Fibroblast of the conjunctiva (primary cell): ENCODE data around the gene BAIAP2L2.
"Not testable (repeated sequence)": the region's sequence is repeated elsewhere in the genome, so short reads cannot be mapped to it uniquely, and the experiment has no call there.

ENCODE experiments used
- DNase-seq: peaks from one replicate; pipeline ENCODE4 v3.0.0-alpha.2; 2010; ENCODE audit warnings: low read depth

Gene BAIAP2L2, protein sequence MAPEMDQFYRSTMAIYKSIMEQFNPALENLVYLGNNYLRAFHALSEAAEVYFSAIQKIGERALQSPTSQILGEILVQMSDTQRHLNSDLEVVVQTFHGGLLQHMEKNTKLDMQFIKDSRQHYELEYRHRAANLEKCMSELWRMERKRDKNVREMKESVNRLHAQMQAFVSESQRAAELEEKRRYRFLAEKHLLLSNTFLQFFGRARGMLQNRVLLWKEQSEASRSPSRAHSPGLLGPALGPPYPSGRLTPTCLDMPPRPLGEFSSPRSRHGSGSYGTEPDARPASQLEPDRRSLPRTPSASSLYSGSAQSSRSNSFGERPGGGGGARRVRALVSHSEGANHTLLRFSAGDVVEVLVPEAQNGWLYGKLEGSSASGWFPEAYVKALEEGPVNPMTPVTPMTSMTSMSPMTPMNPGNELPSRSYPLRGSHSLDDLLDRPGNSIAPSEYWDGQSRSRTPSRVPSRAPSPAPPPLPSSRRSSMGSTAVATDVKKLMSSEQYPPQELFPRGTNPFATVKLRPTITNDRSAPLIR

DNA sequence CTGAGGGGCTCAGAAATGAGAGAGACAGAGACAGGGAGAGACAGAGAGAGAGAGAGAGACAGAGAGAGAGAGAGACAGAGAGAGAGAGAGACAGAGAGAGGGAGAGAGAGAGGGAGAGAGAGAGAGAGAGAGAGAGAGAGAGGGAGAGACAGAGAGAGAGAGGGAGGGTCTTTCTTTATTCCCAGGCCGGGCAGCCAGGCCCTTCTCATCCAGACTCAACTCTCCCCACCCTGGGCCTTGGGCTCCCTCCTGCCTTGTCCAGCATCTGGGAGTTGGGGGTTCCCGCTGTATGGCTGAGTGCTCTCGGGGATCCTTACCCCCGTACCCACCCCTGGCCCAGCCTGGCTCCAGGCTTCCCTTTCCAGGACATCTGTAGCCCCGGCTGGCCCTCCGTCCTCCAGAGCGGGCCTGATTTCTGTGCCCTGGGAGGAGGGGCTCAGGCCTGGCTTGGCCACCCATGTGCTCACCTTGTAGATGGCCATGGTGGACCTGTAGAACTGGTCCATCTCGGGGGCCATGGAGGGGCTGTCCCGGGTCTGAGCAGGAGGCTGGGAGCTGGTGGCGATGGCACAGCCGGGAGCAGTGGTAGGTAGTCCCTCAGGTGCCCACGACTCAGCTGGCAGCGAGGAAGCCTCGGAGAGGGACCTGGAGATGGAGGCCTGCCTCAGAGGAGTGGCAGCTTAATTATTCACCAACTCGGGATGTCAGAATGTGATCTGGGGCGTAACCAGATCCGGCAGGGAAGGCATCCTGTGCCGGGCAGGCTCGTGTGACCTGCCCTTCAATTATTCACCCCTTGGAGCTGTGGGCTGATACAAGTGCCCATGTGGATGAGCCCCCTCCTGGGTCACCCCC is at the start of gene BAIAP2L2:
Gene BAIAP2L2, minus strand, starts transcription at position 677 of the 855 bp plus-strand sequence. Its CDS starts 159 bp downstream, at position 518.
- DNase-seq = no peak

DNA sequence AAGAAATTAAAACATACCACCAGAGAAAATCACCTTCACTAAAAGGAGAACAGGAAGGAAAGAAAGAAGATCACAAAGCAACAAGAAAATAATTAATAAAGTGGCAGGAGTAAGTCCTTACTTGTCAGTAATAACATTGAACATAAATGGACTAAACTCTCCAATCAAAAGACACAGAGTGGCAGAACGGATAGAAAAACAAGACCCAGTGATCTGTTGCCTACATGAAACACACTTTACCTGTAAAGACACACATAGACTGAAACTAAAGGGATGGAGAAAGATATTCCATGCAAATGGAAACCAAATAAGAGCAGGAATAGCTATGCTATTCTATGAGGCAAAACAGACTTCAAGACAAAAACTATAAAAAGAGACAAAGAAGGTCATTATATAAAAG is 45.2 kb upstream of the BAIAP2L2 start:
- DNase-seq = no peak

DNA sequence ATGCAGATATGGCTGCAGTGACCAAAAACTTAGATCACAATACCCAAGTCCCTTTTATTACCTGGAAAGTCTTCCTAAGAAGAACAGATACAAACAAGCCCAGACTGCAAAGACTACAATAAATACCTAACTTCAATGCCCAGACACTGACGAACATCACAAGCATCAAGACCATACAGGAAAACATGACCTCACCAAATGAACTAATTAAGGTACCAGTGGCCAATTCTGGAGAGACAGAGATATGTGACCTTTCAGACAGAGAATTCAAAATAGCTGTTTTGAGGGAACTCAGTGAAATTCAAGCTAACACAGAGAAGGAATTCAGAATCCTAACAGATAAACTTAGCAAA is 44.1 kb upstream of the BAIAP2L2 start:
- DNase-seq = not testable (repeated sequence)

DNA sequence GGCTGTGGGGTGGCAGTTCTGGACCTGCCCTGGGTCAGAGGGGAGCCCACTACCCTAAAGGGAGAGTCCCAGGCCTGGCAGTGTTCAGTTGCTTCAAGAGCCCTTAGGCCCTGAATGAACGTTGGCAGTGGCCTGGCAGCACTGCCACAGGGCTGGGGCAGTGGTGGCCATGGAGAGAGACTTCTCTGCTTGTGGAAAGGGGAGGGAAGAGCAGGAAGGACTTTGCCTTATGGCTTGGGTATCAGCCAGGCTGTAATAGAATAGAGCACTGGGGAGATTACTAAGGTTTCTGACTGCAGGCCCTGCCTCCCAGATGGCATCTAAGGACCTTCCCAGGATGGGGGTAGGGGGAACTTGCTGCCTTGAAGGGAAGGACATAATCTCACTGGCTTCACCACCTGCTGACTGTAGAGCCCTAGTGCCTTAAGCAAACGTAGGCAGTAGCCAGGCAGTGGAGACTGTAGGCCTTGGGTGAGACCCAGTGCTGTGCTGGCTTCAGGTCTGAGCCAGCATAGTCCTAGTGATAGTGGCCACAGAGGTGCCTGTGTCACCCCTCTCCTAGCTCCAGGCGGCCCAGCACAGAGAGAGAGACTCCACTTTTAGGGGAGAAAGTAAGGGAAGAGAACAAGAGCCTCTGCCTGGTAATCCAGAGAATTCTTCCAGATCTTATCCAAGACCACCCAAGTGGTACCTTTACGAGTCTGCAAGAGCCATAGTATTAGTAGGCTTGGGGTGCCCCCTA is 43.5 kb upstream of the BAIAP2L2 start:
- DNase-seq = no peak

DNA sequence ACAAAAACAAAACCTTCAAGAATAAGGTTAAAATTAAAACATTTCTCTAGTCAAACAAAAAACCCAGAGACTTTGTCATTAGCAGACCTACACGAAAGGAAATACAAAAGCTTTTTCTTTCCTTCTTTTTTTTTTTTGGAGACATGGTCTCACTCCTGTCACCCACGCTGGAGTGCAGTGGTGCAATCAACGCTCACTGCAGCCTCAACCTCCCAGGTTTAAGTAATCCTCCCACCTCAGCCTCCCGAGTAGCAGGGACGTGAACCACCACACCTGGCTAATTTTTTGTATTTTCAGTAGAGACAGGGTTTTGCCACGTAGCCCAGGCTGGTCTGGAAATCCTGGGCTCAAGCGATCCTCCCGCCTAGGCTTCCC is 40.6 kb upstream of the BAIAP2L2 start:
- DNase-seq = no peak

DNA sequence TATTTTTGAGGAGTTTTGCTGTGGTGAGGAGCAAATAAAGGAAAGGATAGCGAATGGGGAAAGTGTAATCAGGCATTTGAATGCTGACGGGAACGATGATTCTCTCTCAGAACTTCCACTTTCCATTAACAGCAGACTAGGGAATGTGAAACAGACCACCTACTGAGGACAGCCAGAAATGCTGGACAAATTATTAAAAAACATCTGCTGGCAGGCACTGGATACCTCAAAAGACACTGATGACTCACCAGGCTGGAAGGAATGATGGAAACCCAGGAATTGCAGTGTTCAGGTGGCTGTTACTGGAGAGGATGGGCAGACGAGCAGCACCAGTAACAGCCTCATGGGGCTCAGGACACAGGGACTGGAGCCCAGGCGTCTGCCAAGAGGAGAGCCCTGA is 37.8 kb upstream of the BAIAP2L2 start:
- no peak for DNase-seq

DNA sequence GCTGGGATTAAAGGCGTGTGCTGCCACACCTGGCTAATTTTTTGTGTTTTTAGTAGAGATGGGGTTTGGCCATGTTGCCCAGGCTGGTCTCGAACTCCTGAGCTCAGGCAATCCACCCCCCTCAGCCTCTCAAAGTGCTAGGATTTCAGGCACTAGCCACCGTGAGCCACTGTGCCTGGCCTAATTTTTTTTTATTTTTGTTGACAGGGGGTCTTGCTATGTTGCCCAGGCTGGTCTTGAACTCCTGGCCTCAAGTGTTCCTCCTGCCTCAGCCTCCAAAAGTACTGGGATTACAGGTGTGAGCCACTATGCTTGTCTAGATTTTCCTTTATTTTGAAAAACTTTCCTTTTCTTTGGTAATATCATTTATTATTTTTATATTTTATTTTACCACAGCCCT is 35.7 kb upstream of the BAIAP2L2 start:
- DNase-seq = not testable (repeated sequence)

DNA sequence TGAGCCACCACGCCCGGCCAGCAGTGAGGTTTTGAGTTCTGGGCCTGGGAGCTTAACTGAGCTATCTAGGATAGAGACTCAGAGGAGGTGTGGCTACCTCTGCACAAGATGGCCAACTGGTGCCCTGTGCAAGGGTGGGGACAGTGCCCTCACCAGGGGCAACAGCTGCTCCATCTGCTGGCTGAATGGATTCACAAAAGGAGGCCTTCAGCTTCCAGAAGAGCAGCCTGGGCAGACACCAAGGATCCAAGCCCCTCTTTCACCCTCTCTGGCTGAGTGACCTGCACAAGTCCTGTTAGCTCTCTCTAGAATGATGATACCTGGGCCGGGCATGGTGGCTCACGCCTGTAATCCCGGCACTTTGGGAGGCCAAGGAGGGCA is 33.5 kb upstream of the BAIAP2L2 start:
- no peak for DNase-seq

DNA sequence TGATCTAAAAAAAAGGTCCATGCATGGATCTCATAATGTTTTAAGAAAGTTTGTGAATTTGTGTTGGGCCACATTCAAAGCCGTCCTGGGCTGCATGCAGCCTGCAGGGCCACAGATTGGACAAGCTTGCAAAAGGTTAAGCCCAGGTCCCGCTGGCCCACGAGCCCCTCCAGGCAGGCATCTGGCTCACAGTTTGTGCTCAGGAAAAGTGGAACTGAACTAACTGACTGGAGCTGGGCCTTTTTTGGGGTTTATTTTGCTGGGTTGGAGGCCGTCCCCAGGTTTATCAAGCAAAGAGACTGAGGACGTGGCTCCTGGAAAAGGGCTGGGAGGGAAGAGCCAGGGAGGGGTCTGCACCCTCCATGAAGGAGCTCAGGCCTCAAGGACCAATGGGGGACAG is 32.1 kb upstream of the BAIAP2L2 start:
- no peak for DNase-seq

DNA sequence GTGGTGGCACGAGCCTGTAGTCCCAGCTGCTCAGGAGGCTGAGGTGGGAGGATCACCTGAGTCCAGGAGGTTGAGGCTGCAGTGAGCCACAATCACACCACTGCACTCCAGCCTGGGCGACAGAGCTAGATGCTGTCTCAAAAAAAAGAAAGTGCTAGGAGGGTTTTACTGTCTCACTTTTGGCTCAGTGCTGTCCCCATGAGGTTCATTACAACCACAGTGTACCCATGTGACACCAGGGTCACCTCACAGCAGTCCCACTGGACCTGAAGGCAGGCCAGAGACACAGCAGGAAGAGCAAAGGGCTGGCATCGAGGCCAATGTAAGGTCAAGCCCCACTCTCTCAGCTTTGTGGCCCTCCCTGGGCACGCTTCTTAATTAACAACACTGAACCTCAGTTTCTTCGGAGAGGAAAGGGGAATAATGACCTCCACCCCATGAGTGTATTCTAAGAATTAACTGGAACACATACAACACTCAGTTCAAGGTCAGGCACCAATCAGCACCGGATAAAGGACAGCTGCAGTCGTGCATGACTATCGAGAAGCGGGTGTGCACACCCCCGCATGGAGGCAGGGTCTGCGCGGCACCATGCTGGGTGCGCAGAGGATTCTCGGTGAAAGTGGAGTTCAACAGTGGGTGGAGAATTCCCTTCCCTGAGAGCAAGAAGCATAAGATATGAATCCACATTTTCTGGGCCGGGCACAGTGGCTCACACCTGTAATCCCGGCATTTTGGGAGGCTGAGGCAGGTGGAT is 30.9 kb upstream of the BAIAP2L2 start:
- DNase-seq = no peak

DNA sequence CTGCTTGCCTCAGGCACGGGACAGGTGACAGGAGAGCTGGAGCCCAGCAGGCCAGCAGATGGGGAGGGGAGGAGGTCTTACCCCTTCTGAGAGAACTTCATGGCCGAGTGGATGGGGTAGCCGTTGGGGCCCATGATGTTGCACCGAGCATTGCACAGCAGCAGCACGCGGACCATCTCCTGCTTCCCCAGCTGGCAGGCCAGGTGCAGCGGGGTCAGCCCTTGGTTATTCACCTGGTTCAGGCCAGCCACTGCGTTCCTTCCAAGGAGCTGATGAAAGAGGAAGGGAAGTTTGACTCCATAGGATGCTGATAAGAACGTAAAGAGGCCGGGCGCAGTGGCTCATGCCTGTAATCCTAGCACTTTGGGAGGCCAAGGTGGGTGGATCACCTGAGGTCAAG is 29.4 kb upstream of the BAIAP2L2 start:
- DNase-seq = no peak

DNA sequence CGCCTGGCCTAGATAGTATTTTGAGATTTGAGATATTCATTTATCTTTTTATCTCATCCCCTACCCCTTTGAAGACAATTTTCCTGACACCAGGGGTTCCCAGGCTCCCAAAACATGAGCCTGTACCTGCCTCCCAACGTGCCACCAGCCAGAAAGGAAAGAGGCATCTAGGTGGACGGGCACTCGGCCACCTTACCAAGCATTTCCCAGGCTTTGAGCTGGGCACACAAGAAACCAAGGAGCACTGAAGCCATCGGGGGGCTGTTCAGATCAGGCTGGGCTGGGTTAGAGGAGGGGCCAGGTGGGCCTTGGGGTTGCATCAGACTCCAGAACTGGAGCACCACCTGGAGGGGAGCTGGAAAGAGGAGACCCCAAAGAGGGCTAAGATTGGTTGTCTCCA is 28.5 kb upstream of the BAIAP2L2 start:
- DNase-seq = no peak

DNA sequence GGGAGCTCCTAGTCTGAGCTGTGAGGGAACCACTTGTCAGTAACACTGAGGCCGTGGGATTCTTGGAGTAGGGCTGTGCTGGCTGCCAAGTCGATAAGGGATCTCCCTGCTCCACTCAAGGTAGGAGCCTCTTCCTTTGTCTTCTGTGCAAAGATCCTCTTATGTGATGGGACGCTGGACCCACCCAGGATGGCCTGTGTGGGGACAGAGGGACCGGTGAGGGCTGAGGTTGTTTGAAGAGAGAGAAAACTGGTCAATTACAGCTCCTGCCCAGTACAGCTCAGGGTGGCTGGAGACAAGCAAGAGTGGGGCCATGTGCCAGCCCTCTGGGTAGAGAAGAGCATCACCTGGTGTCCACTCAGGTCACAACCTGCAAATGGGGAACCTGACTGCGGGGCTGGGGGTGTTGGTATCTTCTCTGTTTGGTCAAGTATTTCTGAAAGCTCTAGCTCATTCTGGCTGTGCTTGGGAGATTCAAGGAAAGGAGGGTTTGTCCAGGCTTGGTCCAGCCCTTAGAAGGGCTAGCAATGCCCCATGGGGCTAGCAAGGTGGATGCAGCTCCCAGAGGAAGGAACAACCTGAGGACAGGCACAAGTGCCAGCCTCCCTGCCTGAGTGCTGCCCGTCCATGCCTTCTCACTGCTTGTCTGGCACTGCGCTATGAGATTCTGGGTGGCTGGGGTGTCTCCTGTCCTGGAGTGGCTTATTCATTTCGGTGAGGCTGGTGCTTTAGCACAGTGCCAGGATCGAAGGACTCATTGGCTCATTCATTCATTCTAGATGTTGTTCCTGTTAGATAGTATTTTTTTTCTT is 27.6 kb upstream of the BAIAP2L2 start:
- no peak for DNase-seq

DNA sequence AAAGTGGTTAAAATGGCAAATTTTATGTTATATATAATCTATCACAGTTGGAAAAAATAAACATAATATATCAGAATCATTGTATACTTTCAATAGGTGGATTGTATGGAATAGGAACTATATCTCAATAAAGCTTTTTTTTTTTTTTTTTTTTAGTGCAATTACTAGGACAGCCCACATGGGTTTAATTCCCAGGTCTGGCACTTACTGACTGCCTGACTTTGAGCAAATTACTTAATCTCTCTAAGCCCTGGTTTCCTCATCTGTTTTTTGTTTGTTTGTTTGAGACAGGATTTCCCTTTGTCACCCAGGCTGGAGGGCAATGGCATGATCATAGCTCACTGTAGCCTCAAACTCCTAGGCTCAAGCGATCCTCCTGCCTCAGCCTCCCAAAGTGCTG is 26.1 kb upstream of the BAIAP2L2 start:
- no peak for DNase-seq

DNA sequence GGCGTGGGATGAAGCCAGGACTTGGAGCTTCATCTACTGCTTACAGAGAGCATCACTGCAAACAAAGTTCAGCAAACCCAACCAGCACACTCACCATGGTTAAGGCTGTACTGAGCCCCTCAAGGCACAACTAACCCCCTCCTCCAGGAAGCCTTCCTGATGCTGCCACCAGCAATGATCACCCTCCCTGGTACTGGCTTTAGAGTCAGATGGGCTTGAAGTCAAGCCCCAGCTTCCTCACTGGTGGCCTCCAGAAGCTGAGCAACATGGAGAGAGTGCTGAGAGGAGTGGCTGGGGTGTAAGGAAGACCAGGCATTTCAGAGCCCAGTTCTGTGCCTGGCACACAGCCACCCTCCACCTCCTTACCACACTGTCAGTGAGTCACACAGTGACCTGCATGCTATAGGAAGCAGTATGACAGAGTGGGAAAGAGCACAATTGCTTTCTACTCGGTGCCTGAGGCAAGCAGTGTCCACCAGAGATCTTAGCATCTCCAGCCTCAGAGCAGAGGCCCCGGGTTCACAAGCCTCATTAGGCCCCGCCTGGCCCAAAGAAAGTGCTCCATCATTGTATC is 24.7 kb upstream of the BAIAP2L2 start:
- peak; percentile 55 for DNase-seq

DNA sequence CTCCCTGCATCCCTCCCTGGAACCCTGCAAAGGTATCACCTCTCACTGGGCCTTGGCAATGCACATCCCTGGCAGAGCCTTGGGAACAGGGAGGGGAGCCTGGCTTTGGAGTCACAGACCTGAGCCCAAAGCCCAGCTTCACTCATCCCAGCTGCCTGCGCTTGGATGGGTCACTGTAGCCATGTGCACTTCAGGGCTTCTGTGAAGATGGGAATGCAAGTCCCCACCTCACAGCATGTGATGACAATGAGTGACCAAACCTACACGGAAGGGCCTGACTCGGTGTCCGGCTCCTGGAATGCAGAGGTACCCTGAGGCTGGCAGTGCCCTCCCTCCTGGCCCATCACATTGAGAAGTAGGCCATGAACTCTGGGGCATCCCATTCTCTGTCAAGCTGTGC is 22.8 kb upstream of the BAIAP2L2 start:
- DNase-seq = no peak

DNA sequence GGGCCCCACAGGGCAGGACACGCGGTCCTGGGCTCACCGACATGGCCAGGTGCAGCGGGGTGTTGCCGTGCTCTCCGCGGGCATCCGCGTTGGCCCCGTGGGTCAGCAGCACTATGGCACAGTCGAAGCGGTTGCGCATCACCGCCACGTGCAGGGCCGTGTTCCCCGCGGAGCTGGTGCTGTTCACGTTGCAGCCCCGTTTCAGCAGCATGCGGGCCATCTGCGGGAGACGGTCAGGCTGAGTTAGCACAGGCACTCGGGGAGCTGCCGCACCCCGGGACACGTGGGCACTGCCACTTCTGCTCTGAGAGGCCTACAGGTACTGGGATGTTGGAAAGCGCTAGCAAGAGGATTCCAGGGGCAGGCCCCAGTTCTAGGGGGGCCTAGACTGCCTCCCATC is 22.3 kb upstream of the BAIAP2L2 start:
- DNase-seq = no peak

DNA sequence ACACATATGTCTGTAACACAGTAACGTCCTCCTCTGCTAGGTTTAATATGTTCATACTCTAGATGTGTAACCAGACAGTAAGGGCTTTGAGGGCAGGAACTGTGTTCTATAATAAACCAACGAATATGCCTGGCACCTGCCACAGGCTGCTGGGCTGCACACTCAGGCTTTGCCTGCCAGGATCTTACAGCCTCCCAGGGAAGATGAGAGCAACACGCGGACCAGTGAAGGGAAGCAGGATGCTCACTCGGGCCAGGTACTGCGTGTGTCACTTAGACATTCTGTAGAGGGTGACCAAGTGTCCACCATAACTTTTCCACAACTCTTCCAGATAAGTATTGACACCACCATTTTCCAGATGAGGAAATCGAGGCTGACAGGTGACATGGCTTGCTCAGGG is 21.7 kb upstream of the BAIAP2L2 start:
- no peak for DNase-seq

DNA sequence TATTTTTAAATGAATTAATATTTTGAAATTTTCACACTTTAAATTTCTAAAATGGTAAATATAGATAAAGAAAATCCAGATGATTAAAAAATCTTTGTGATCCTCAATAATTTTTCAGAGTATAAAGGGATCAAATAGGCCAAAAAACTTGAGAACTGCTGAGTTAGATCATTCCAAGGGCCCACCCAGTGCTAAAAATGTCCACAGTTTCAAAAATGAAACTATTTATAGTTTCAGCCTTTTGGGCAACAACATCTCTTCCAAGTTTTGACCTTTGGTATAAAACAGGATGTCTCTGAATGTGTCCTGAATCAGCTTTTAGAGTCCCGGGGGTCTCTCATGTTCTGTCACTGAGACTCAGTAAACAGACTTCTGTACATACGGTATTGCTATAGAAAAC is 20.9 kb upstream of the BAIAP2L2 start:
- DNase-seq = no peak

DNA sequence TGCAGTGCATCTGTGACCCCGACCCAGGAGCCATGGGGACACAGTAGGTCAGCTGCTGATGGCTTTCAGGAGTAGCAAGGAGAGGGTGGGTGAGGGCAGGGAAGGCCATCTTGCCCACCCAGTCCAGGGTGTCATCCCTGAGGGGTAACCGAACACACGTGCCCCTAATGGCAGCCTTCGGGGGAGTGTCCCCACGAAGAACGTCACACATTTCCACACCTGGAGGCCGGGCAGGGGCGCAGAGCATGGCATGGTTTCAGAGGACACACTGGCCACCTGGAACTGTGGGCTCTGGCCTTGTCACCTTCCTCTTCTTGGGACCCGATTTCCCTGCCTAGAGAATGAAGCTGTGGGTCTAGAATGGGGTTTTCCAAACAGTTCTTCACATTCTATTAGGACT is 19.4 kb upstream of the BAIAP2L2 start:
- no peak for DNase-seq

DNA sequence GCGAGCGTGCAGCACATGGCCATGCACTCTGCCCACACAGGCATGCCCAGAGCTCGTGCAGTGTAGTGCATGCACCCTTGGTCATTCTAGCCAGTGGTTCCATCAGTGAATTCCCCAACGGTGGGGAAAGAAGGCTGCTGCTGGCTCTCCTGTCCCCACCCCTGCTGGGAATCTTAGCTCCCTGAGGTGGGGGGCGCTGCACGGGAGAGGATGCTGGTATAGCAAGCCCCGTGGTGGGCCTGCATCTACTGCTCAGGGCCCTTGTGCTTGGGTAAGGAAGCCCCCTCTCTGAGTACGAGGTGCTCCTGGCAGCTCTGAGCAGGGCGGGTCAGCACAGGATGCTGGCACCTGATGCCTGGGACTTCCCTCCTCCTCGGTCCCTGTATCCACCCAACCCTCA is 18.5 kb upstream of the BAIAP2L2 start:
- DNase-seq = no peak
